Astrocyte (in vitro differentiated cells and primary cell): ENCODE measurements around the gene EIF2S3B. TPM values are rescaled to one million over a fixed set of nuclear protein-coding genes. Genes with fewer than 3 reads are reported as not detected.

Source experiments
- DNase-seq: peaks from one replicate; pipeline ENCODE4 v3.0.0-alpha.2; 2010; ENCODE audit warnings: low read depth
- FAIRE-seq: peaks from 2 replicates; lab custom pipeline; 2011; peaks lifted over from hg19 to GRCh38; lab: Jason Lieb, UNC
- H2AFZ ChIP-seq: 2 replicates; pipeline ENCODE4 v1.6.0; 2012; ENCODE audit warnings: low read depth, low read length, inconsistent platforms
- H3K27ac ChIP-seq: 2 replicates; pipeline ENCODE4 v1.5.1; 2011; ENCODE audit warnings: low read depth, low read length, inconsistent platforms
- H3K27me3 ChIP-seq: 2 replicates; pipeline ENCODE4 v1.6.0; 2011; ENCODE audit warnings: low read length, inconsistent platforms; ENCODE audit not compliant: insufficient read depth
- H3K36me3 ChIP-seq: 2 replicates; pipeline ENCODE4 v1.5.1; 2011; ENCODE audit warnings: low read length, inconsistent platforms; ENCODE audit not compliant: insufficient read depth
- H3K4me1 ChIP-seq: 2 replicates; pipeline ENCODE4 v1.5.1; 2011; ENCODE audit warnings: low read length, inconsistent platforms; ENCODE audit not compliant: insufficient read depth
- H3K4me2 ChIP-seq: 2 replicates; pipeline ENCODE4 v1.6.0; 2012; ENCODE audit warnings: low read length, inconsistent platforms
- H3K4me3 ChIP-seq: 2 replicates; pipeline ENCODE4 v1.5.1; 2011; ENCODE audit warnings: low read depth, mild to moderate bottlenecking, low read length, inconsistent platforms; ENCODE audit not compliant: insufficient read depth
- H3K79me2 ChIP-seq: 2 replicates; pipeline ENCODE4 v1.6.0; 2012; ENCODE audit warnings: mild to moderate bottlenecking, low read length, inconsistent platforms; ENCODE audit not compliant: insufficient read depth
- H3K9ac ChIP-seq: 2 replicates; pipeline ENCODE4 v1.6.0; 2012; ENCODE audit warnings: mild to moderate bottlenecking, low read length, inconsistent platforms
- H3K9me3 ChIP-seq: 2 replicates; pipeline ENCODE4 v1.5.1; 2012; ENCODE audit warnings: low read depth, mild to moderate bottlenecking, low read length, inconsistent platforms; ENCODE audit not compliant: insufficient read depth
- H4K20me1 ChIP-seq: 2 replicates; pipeline ENCODE4 v1.6.0; 2012; ENCODE audit warnings: low read length, inconsistent platforms; ENCODE audit not compliant: insufficient read depth
- H3K27ac Mint-ChIP-seq: one replicate; pipeline ENCODE4 v1.8.0; 2021; ENCODE audit warnings: mild to moderate bottlenecking, mixed read lengths; ENCODE audit not compliant: unreplicated experiment
- H3K27me3 Mint-ChIP-seq: one replicate; pipeline ENCODE4 v1.8.0; 2021; ENCODE audit warnings: low read depth, mixed read lengths; ENCODE audit not compliant: unreplicated experiment
- H3K36me3 Mint-ChIP-seq: one replicate; pipeline ENCODE4 v1.8.0; 2021; ENCODE audit warnings: low read depth, mixed read lengths; ENCODE audit not compliant: unreplicated experiment
- H3K4me1 Mint-ChIP-seq: one replicate; pipeline ENCODE4 v1.8.0; 2021; ENCODE audit warnings: low read depth, mixed read lengths; ENCODE audit not compliant: unreplicated experiment
- H3K4me3 Mint-ChIP-seq: one replicate; pipeline ENCODE4 v1.8.0; 2021; ENCODE audit warnings: mild to moderate bottlenecking, moderate library complexity, mixed read lengths; ENCODE audit not compliant: unreplicated experiment
- H3K9me3 Mint-ChIP-seq: one replicate; pipeline ENCODE4 v1.8.0; 2021; ENCODE audit warnings: mild to moderate bottlenecking, mixed read lengths; ENCODE audit not compliant: unreplicated experiment
- CTCF ChIP-seq: IDR thresholded peaks from 2 replicates; pipeline ENCODE4 v1.5.1; 2011; ENCODE audit warnings: low read depth, mild to moderate bottlenecking, inconsistent platforms, low read length, moderate library complexity; ENCODE audit not compliant: insufficient read depth
- EZH2 ChIP-seq: IDR thresholded peaks from 2 replicates; pipeline ENCODE4 v1.6.1; 2012; ENCODE audit warnings: mild to moderate bottlenecking, low read length, inconsistent platforms; ENCODE audit not compliant: insufficient read depth
- total RNA-seq: library from RNA; stranded (reverse); gene quantifications from 2 replicates; pipeline ENCODE4 v1.2.1, GENCODE V29; 2021

EIF2S3B gene
- total RNA-seq, 1 donor from 2014 or later: 5.4 TPM

- H2AFZ ChIP-seq: no peak overlapping the region
- H3K4me1 ChIP-seq: no peaks in the 10 kb centered on the region
- H3K9me3 ChIP-seq: no peaks in the 10 kb centered on the region
- DNase-seq (no peak), FAIRE-seq (no peak)
- no peaks in the 10 kb centered on the region for H3K36me3 ChIP-seq
- no peaks in the 10 kb centered on the region for H4K20me1 ChIP-seq
- H3K4me3 ChIP-seq: no peak overlapping the region
- no peak overlapping the region for H3K9ac ChIP-seq
- H3K27ac ChIP-seq: no peak overlapping the region
- H3K36me3 Mint-ChIP-seq: no peaks in the 10 kb centered on the region
- no peaks in the 10 kb centered on the region for H3K9me3 Mint-ChIP-seq
- no peaks in the 10 kb centered on the region for H3K27me3 Mint-ChIP-seq
- H3K27me3 ChIP-seq: peaks cover 3% of the 10 kb centered on the region
- H3K27ac Mint-ChIP-seq: no peak overlapping the region
- H3K4me2 ChIP-seq: no peak overlapping the region
- H3K4me1 Mint-ChIP-seq: peaks cover 4% of the 10 kb centered on the region
- TF ChIP-seq CTCF (no peak), EZH2 (no peak)
- H3K79me2 ChIP-seq: no peaks in the 10 kb centered on the region
- H3K4me3 Mint-ChIP-seq: no peak overlapping the region
Measured at GRCh38 chr12:10557766-10558165, 52.1 kb downstream of the EIF2S3B start.

Other genes with a start within 250 kb of the EIF2S3B start
- gene KLRD1, start 198.0 kb upstream of the EIF2S3B start, total RNA-seq: 0.45 and 0.91 TPM in 2 replicates
- gene KLRK1, start 115.8 kb upstream of the EIF2S3B start, total RNA-seq: 0.73 and 1.1 TPM in 2 replicates
- gene KLRC4, start 96.1 kb upstream of the EIF2S3B start, total RNA-seq: 0.53 and 0.70 TPM in 2 replicates
- gene KLRC3, start 85.3 kb upstream of the EIF2S3B start, total RNA-seq: 0.94 and 1.2 TPM in 2 replicates
- 1.2 and 4.1 TPM in 2 replicates for gene KLRC2, start 69.9 kb upstream of the EIF2S3B start, total RNA-seq
- gene KLRC1, start 52.5 kb upstream of the EIF2S3B start, total RNA-seq: not detected in 2 replicates
- gene MAGOHB, start 107.7 kb downstream of the EIF2S3B start, total RNA-seq: 30.5 and 36.3 TPM in 2 replicates
- 1.6 and 2.9 TPM in 2 replicates for gene STYK1, start 168.2 kb downstream of the EIF2S3B start, total RNA-seq
- 452 and 527 TPM in 2 replicates for gene YBX3, start 217.4 kb downstream of the EIF2S3B start, total RNA-seq